Uterus (tissue), 2 donors: ENCODE data around the gene ERP27.

Source experiments
- POLR2A ChIP-seq, 2 donors: fragments of 450-650 bp; IDR thresholded peaks; one replicate each; pipeline ENCODE4 v1.6.1; 2016; ENCODE audit warnings: antibody characterized with exemption in 2 of 2, mild to moderate bottlenecking in 1 of 2, moderate library complexity in 1 of 2
- TF ChIP-seq, protein P1 (sequence below), 4 experiments: fragments of 200-600 bp in 2 of 4; fragments of 450-650 bp in 2 of 4; sonication (generic) in 2 of 4; IDR thresholded peaks; one replicate each; pipeline ENCODE4 v1.5.1; 2016 to 2019; ENCODE audit warnings: antibody characterized with exemption in 4 of 4, mild to moderate bottlenecking in 2 of 4, moderate library complexity in 1 of 4

DNA sequence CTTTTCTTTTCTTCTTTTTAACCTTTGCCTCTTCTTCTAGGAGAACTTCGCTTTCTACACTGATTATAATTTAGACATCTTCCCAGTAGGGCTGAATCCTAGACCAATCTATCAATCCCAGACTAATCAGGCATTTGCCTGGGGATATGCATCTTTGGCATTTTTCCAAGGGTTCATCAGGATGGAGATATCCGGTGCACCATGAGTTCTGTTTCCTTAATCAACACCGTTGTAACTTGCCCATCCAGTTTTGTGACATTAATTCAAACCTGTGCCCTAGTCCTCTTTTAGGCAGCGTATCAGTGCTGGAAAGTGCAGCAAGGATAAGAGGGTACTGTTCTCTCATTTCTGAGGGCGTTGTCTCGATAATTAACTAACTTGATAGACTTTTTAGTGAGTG, 52.1 kb downstream of the ERP27 start:
- TF ChIP-seq, protein P1, sequence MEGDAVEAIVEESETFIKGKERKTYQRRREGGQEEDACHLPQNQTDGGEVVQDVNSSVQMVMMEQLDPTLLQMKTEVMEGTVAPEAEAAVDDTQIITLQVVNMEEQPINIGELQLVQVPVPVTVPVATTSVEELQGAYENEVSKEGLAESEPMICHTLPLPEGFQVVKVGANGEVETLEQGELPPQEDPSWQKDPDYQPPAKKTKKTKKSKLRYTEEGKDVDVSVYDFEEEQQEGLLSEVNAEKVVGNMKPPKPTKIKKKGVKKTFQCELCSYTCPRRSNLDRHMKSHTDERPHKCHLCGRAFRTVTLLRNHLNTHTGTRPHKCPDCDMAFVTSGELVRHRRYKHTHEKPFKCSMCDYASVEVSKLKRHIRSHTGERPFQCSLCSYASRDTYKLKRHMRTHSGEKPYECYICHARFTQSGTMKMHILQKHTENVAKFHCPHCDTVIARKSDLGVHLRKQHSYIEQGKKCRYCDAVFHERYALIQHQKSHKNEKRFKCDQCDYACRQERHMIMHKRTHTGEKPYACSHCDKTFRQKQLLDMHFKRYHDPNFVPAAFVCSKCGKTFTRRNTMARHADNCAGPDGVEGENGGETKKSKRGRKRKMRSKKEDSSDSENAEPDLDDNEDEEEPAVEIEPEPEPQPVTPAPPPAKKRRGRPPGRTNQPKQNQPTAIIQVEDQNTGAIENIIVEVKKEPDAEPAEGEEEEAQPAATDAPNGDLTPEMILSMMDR (IDR thresholded peaks at IDR 0.05): no peak
- no peak for TF ChIP-seq POLR2A (IDR thresholded peaks at IDR 0.05)
